Activated T-cell treated with anti-CD3 and anti-CD28 coated beads for 48 hours (primary cell): ENCODE measurements around the gene MEIKIN.

Experiments used
- DNase-seq: peaks from one replicate; pipeline ENCODE4 v3.0.0-alpha.2; 2020; ENCODE audit warnings: low read depth

The MEIKIN gene

GRCh38 chr5:131771692-131772091 is 173.8 kb downstream of the MEIKIN start:
- DNase-seq, result no peak

GRCh38 chr5:131769961-131770360 is 175.5 kb downstream of the MEIKIN start:
- no peak for DNase-seq

- DNase-seq, result no peak
Observed at GRCh38 chr5:131769336-131769735, 176.1 kb downstream of the MEIKIN start.

GRCh38 chr5:131767891-131768290 is 177.6 kb downstream of the MEIKIN start:
- DNase-seq, result no peak

- DNase-seq, result no peak
Observed at GRCh38 chr5:131766689-131767088, 178.8 kb downstream of the MEIKIN start.

- no peak for DNase-seq
Observed at GRCh38 chr5:131765261-131765660, 180.2 kb downstream of the MEIKIN start.

- no peak for DNase-seq
Observed at GRCh38 chr5:131763968-131764367, 181.5 kb downstream of the MEIKIN start.

- no peak for DNase-seq
Observed at GRCh38 chr5:131760793-131761192, 184.7 kb downstream of the MEIKIN start.

- no peak for DNase-seq
Observed at GRCh38 chr5:131759704-131760103, 185.8 kb downstream of the MEIKIN start.

GRCh38 chr5:131758520-131758900 is 187.0 kb downstream of the MEIKIN start:
- DNase-seq, result no peak

GRCh38 chr5:131757830-131758519 is 187.5 kb downstream of the MEIKIN start:
- no peak for DNase-seq
